H1 (cell line): ENCODE results near the gene TIMP3. TPM values are rescaled to one million over a fixed set of nuclear protein-coding genes. Genes with fewer than 3 reads are reported as not detected.

Source experiments
- RAD21 ChIP-seq, 2 experiments: IDR thresholded peaks in 1 of 2; conservative IDR thresholded peaks in 1 of 2; 2 replicates each; pipeline ENCODE4 v1.6.1; 2011; ENCODE audit warnings: low read depth in 2 of 2, low read length in 2 of 2, improper control_type of control experiment in 1 of 2, inconsistent platforms in 1 of 2, mild to moderate bottlenecking in 1 of 2, moderate library complexity in 1 of 2
- polyA plus RNA-seq, 7 experiments: library from polyadenylated mRNA; depleted of rRNA in 3 of 7; stranded (reverse) in 5 of 7; unstranded in 2 of 7; fragments of >200 nt in 5 of 7; fragments of 200-250 nt in 2 of 7; gene quantifications; 1 replicate in 5 of 7; 2 replicates in 1 of 7; 4 replicates in 1 of 7; pipeline versions ENCODE4 v1.2.1 to v1.2.3, GENCODE V29; 2011 to 2013; ENCODE audit warnings: missing spikeins in 2 of 7, mixed read lengths in 2 of 7
- total RNA-seq: library from RNA; stranded (reverse); fragmentation: NEBNext Ultra II Directional; extraction: Animal tissue kit (Norgen Biotek cat#: 25700); gene quantifications from 2 replicates; pipeline ENCODE4 v1.2.1, GENCODE V29; 2021
- TF ChIP-seq, protein P1 (sequence below): IDR thresholded peaks from 2 replicates; pipeline ENCODE4 v1.6.1; 2011; ENCODE audit warnings: low read depth, mild to moderate bottlenecking, low read length; ENCODE audit not compliant: insufficient read depth

The TIMP3 gene
- total and polyA plus RNA-seq, 2 of the 8 experiments (the other 6 are each of a cell fraction or from before 2014, with no cell fraction given) = 1.3 to 4.7 TPM

DNA sequence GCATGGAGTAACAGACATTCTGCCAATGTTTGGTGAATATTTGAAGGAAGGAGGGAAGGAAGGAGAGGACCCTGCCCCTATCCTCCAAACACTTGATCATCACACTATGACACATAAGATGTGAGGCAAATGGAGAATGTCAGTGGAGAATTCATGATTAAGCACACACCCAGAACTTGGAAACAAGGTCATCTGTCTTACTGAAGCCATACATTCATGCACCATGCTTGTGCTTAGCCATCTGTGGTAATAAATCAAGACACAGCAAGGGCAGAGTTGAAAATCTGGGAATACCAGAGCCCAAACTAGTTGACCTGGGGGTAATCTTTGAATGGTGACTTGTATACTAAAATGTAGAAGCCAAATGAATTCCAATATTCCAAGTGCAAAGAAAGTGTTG, 7.9 kb upstream of the TIMP3 start (continued):
- no peak for TF ChIP-seq RAD21 (IDR thresholded peaks at IDR 0.05 in 1 of 2, conservative IDR thresholded peaks at IDR 0.05 in 1 of 2; ENCODE audit: low read depth in 2 of 2, low read length in 2 of 2)
- TF ChIP-seq, protein P1, sequence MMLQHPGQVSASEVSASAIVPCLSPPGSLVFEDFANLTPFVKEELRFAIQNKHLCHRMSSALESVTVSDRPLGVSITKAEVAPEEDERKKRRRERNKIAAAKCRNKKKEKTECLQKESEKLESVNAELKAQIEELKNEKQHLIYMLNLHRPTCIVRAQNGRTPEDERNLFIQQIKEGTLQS = no peak
